H1 (cell line): ENCODE measurements around the gene LUM. TPM values are rescaled to one million over a fixed set of nuclear protein-coding genes. Genes with fewer than 3 reads are reported as not detected.

Source experiments
- CTCF ChIA-PET: fragments of 300-600 bp; sonication (Branson Sonifier 250); formaldehyde crosslinking; loops from one replicate; lab custom pipeline; 2021; ENCODE audit not compliant: partially characterized antibody; lab: Charles Lee
- POLR2A ChIA-PET: fragments of 300-600 bp; sonication (Branson Sonifier 250); formaldehyde crosslinking; loops from one replicate; lab custom pipeline; 2021; ENCODE audit warnings: inconsistent platforms; ENCODE audit not compliant: partially characterized antibody; lab: Charles Lee
- DNase-seq, 2 experiments: peaks; one replicate each; pipeline versions ENCODE4 v3.0.0 to v3.0.0-alpha.2; 2010 to 2022; ENCODE audit warnings: low spot score in 2 of 2, low read depth in 1 of 2, mixed read lengths in 1 of 2
- FAIRE-seq: peaks from 2 replicates; lab custom pipeline; 2011; peaks lifted over from hg19 to GRCh38; lab: Jason Lieb, UNC
- H2AFZ ChIP-seq: 2 replicates; pipeline ENCODE4 v1.8.1; 2012; ENCODE audit warnings: low read length, inconsistent platforms
- H2AK5ac ChIP-seq: 2 replicates; pipeline ENCODE4 v1.6.1; 2013; ENCODE audit warnings: low read depth, low read length
- H2BK120ac ChIP-seq: replicated peaks from 2 replicates; pipeline ENCODE3; 2013; ENCODE audit warnings: low read depth, low read length, inconsistent platforms
- H2BK12ac ChIP-seq: 2 replicates; pipeline ENCODE4 v1.6.1; 2013; ENCODE audit warnings: low read depth, low read length
- H2BK15ac ChIP-seq: 2 replicates; pipeline ENCODE4 v1.6.1; 2013; ENCODE audit warnings: low read length
- H2BK20ac ChIP-seq: 2 replicates; pipeline ENCODE4 v1.6.1; 2013; ENCODE audit warnings: low read length
- H2BK5ac ChIP-seq: 2 replicates; pipeline ENCODE4 v1.6.1; 2013; ENCODE audit warnings: low read depth, low read length
- H3K14ac ChIP-seq: 2 replicates; pipeline ENCODE4 v1.6.1; 2013; ENCODE audit warnings: inconsistent platforms; ENCODE audit not compliant: insufficient read length
- H3K18ac ChIP-seq: 2 replicates; pipeline ENCODE4 v1.6.1; 2013; ENCODE audit warnings: low read length; ENCODE audit errors: extremely low read depth
- H3K23ac ChIP-seq: 2 replicates; pipeline ENCODE4 v1.6.1; 2013; ENCODE audit warnings: inconsistent platforms; ENCODE audit not compliant: insufficient read length
- H3K23me2 ChIP-seq: 2 replicates; pipeline ENCODE4 v1.6.1; 2013; ENCODE audit warnings: low read depth, low read length
- H3K27ac ChIP-seq: 2 replicates; pipeline ENCODE4 v1.6.1; 2011; ENCODE audit warnings: low read depth, low read length, inconsistent platforms
- H3K27me3 ChIP-seq, 4 experiments: replicated peaks in 1 of 4; 1 replicate in 1 of 4; 2 replicates in 3 of 4; pipeline versions ENCODE4 v1.6.1 to v1.8.1; 2011 to 2013; ENCODE audit warnings: low read length in 3 of 4, mild to moderate bottlenecking in 3 of 4, inconsistent platforms in 2 of 4, mixed read lengths in 2 of 4, moderate library complexity in 1 of 4; ENCODE audit not compliant: control insufficient read depth in 3 of 4, insufficient read depth in 3 of 4; ENCODE audit errors: extremely low read depth in 1 of 4
- H3K36me3 ChIP-seq, 4 experiments: 2 replicates each; pipeline versions ENCODE4 v1.6.1 to v1.8.1; 2011 to 2013; ENCODE audit warnings: mild to moderate bottlenecking in 4 of 4, low read length in 3 of 4, moderate library complexity in 2 of 4, control low read depth in 1 of 4, inconsistent platforms in 1 of 4; ENCODE audit not compliant: insufficient read depth in 4 of 4, control insufficient read depth in 2 of 4
- H3K4ac ChIP-seq: replicated peaks from 2 replicates; pipeline ENCODE3; 2013; ENCODE audit warnings: low read length, low read depth, mixed read lengths, inconsistent platforms; ENCODE audit not compliant: insufficient read length
- H3K4me1 ChIP-seq, 4 experiments: replicated peaks in 1 of 4; 1 replicate in 1 of 4; 2 replicates in 3 of 4; pipeline versions ENCODE4 v1.6.1 to v1.8.1; 2011 to 2013; ENCODE audit warnings: low read length in 3 of 4, inconsistent platforms in 2 of 4, mixed read lengths in 1 of 4; ENCODE audit not compliant: insufficient read depth in 4 of 4, control insufficient read depth in 3 of 4
- H3K4me2 ChIP-seq, 2 experiments: 2 replicates each; pipeline versions ENCODE4 v1.6.1 to v1.8.1; 2011 to 2013; ENCODE audit warnings: low read depth in 2 of 2, low read length in 2 of 2, control low read depth in 1 of 2, inconsistent platforms in 1 of 2, mild to moderate bottlenecking in 1 of 2; ENCODE audit not compliant: insufficient read depth in 1 of 2
- H3K4me3 ChIP-seq, 4 experiments: fragments of 200-600, 300-600 bp in 1 of 4; sonication (generic), shearing (Covaris generic), sonication (Bioruptor Twin) in 1 of 4; 2 replicates each; pipeline versions ENCODE4 v1.5.1 to v1.8.1; 2011 to 2016; ENCODE audit warnings: low read length in 4 of 4, low read depth in 3 of 4, control low read depth in 2 of 4, inconsistent platforms in 2 of 4, mild to moderate bottlenecking in 2 of 4, mixed read lengths in 1 of 4, moderate library complexity in 1 of 4; ENCODE audit not compliant: insufficient read depth in 2 of 4; ENCODE audit errors: extremely low read depth in 1 of 4
- H3K56ac ChIP-seq: replicated peaks from 2 replicates; pipeline ENCODE3; 2013; ENCODE audit warnings: low read depth, mild to moderate bottlenecking, mixed read lengths, low read length, inconsistent platforms; ENCODE audit not compliant: insufficient read length
- H3K79me1 ChIP-seq: 2 replicates; pipeline ENCODE4 v1.6.1; 2013; ENCODE audit warnings: low read depth, low read length, control low read depth
- H3K79me2 ChIP-seq, 2 experiments: 2 replicates each; pipeline versions ENCODE4 v1.6.1 to v1.8.1; 2012 to 2013; ENCODE audit warnings: low read length in 2 of 2, mild to moderate bottlenecking in 2 of 2, inconsistent platforms in 1 of 2; ENCODE audit not compliant: insufficient read depth in 2 of 2, control insufficient read depth in 1 of 2
- H3K9ac ChIP-seq, 4 experiments: replicated peaks in 1 of 4; 1 replicate in 1 of 4; 2 replicates in 3 of 4; pipeline versions ENCODE4 v1.6.1 to v1.8.1; 2011 to 2013; ENCODE audit warnings: low read depth in 3 of 4, low read length in 3 of 4, control low read depth in 2 of 4, mild to moderate bottlenecking in 2 of 4, moderate library complexity in 2 of 4, inconsistent platforms in 1 of 4; ENCODE audit errors: extremely low read depth in 1 of 4
- H3K9me3 ChIP-seq, 2 experiments: 2 replicates each; pipeline versions ENCODE4 v1.6.1 to v1.8.1; 2012 to 2013; ENCODE audit warnings: mild to moderate bottlenecking in 2 of 2, moderate library complexity in 2 of 2, control low read depth in 1 of 2, inconsistent platforms in 1 of 2, low read depth in 1 of 2, low read length in 1 of 2, mixed read lengths in 1 of 2; ENCODE audit not compliant: insufficient read depth in 2 of 2
- H4K20me1 ChIP-seq, 2 experiments: replicated peaks in 1 of 2; 2 replicates each; pipeline versions ENCODE3 to v1.8.1; 2011 to 2013; ENCODE audit warnings: inconsistent platforms in 2 of 2, low read length in 2 of 2, mild to moderate bottlenecking in 1 of 2; ENCODE audit not compliant: insufficient read depth in 2 of 2, control insufficient read depth in 1 of 2
- H4K5ac ChIP-seq: 2 replicates; pipeline ENCODE4 v1.6.1; 2013; ENCODE audit warnings: low read length, low read depth, mixed read lengths, inconsistent platforms; ENCODE audit not compliant: insufficient read length
- H4K8ac ChIP-seq: 2 replicates; pipeline ENCODE4 v1.8.0; 2013; ENCODE audit warnings: mild to moderate bottlenecking, moderate library complexity, low read length, inconsistent platforms; ENCODE audit not compliant: insufficient read depth; ENCODE audit errors: extremely low read depth
- H4K91ac ChIP-seq: replicated peaks from 2 replicates; pipeline ENCODE3; 2013; ENCODE audit warnings: low read length, mixed read lengths, inconsistent platforms; ENCODE audit not compliant: insufficient read length
- BCL11A ChIP-seq, 2 experiments: IDR thresholded peaks; one replicate each; pipeline ENCODE4 v1.6.1; 2011; ENCODE audit warnings: low read depth in 2 of 2, low read length in 2 of 2, mild to moderate bottlenecking in 2 of 2
- CBX5 ChIP-seq: fragments of 300-800, 300-1000 bp; sonication (generic); IDR thresholded peaks from 2 replicates; pipeline ENCODE4 v1.7.1; 2016; ENCODE audit warnings: antibody characterized with exemption, low read length, low read depth
- CHD1 ChIP-seq: IDR thresholded peaks from 2 replicates; pipeline ENCODE4 v1.6.1; 2012; ENCODE audit warnings: low read depth, low read length, improper control_type of control experiment
- CHD2 ChIP-seq: IDR thresholded peaks from 2 replicates; pipeline ENCODE4 v1.6.1; 2012; ENCODE audit warnings: low read length, improper control_type of control experiment
- JUND ChIP-seq: IDR thresholded peaks from 2 replicates; pipeline ENCODE4 v1.6.1; 2011; ENCODE audit warnings: mild to moderate bottlenecking, improper control_type of control experiment, low read length
- KDM5A ChIP-seq: fragments of 200-600 bp; IDR thresholded peaks from 2 replicates; pipeline ENCODE4 v1.7.1; 2012; ENCODE audit warnings: mild to moderate bottlenecking, low read length, inconsistent platforms, mixed read lengths
- RXRA ChIP-seq: IDR thresholded peaks from 2 replicates; pipeline ENCODE4 v1.6.1; 2011; ENCODE audit warnings: low read depth, mild to moderate bottlenecking, low read length, moderate library complexity; ENCODE audit not compliant: insufficient read depth
- SAP30 ChIP-seq: fragments of 300-600 bp; sonication (generic); IDR thresholded peaks from 2 replicates; pipeline ENCODE4 v1.7.1; 2012; ENCODE audit warnings: low read length, moderate library complexity, mild to moderate bottlenecking, inconsistent platforms; ENCODE audit not compliant: insufficient read depth, insufficient replicate concordance
- SIN3A ChIP-seq, 2 experiments: IDR thresholded peaks in 1 of 2; conservative IDR thresholded peaks in 1 of 2; 2 replicates each; pipeline ENCODE4 v1.6.1; 2011 to 2012; ENCODE audit warnings: low read length in 2 of 2, improper control_type of control experiment in 1 of 2, low read depth in 1 of 2, mild to moderate bottlenecking in 1 of 2
- SP1 ChIP-seq: IDR thresholded peaks from 2 replicates; pipeline ENCODE4 v1.6.1; 2011; ENCODE audit warnings: low read depth, low read length
- TEAD4 ChIP-seq: IDR thresholded peaks from 2 replicates; pipeline ENCODE4 v1.6.1; 2012; ENCODE audit warnings: low read depth, low read length, inconsistent platforms, mixed read lengths
- YY1 ChIP-seq: IDR thresholded peaks from 2 replicates; pipeline ENCODE4 v1.6.1; 2011; ENCODE audit warnings: low read depth, mild to moderate bottlenecking, low read length
- polyA plus RNA-seq, 7 experiments: library from polyadenylated mRNA; depleted of rRNA in 3 of 7; stranded (reverse) in 5 of 7; unstranded in 2 of 7; fragments of >200 nt in 5 of 7; fragments of 200-250 nt in 2 of 7; gene quantifications; 1 replicate in 5 of 7; 2 replicates in 1 of 7; 4 replicates in 1 of 7; pipeline versions ENCODE4 v1.2.1 to v1.2.3, GENCODE V29; 2011 to 2013; ENCODE audit warnings: missing spikeins in 2 of 7, mixed read lengths in 2 of 7
- total RNA-seq: library from RNA; stranded (reverse); fragmentation: NEBNext Ultra II Directional; extraction: Animal tissue kit (Norgen Biotek cat#: 25700); gene quantifications from 2 replicates; pipeline ENCODE4 v1.2.1, GENCODE V29; 2021

LUM gene
- total and polyA plus RNA-seq, 2 of the 8 experiments (the other 6 are each of a cell fraction or from before 2014, with no cell fraction given), result not detected

GRCh38 chr12:91094032-91094662 lies 17.1 kb downstream of the LUM start:
- Histone ChIP-seq H4K91ac (no peak overlapping the region), H3K36me3 (no peaks in the 10 kb centered on the region), H2AFZ (no peak overlapping the region), H3K27ac (no peak overlapping the region), H2BK15ac (no peak overlapping the region), H3K27me3 (no peaks in the 10 kb centered on the region), H2BK20ac (no peak overlapping the region), H2BK12ac (no peak overlapping the region), H4K20me1 (no peaks in the 10 kb centered on the region), H4K8ac (no peak overlapping the region), H3K14ac (no peak overlapping the region), H3K79me2 (no peaks in the 10 kb centered on the region), H3K4ac (no peak overlapping the region), H3K9ac (no peak overlapping the region), H2BK5ac (no peak overlapping the region), H3K4me1 (no peaks in the 10 kb centered on the region), H3K23ac (no peak overlapping the region), H3K4me3 (no peak overlapping the region), H3K23me2 (no peaks in the 10 kb centered on the region), H3K9me3 (peaks cover 0 to 4% of the 10 kb centered on the region in 2 experiments; a peak in 1 of 4 replicates), H3K18ac (no peak overlapping the region), H2AK5ac (no peak overlapping the region), H4K5ac (no peak overlapping the region), H3K79me1 (no peaks in the 10 kb centered on the region), H2BK120ac (no peak overlapping the region), H3K56ac (no peak overlapping the region), H3K4me2 (no peak overlapping the region)
- FAIRE-seq, result no peak
- POLR2A ChIA-PET, result no interaction called here
- TF ChIP-seq BCL11A (IDR thresholded peaks at IDR 0.05; ENCODE audit: low read depth in 2 of 2, low read length in 2 of 2), result no peak
- TF ChIP-seq RXRA, result no peak
- TF ChIP-seq SP1, result no peak
- no peak for TF ChIP-seq SIN3A (conservative IDR thresholded peaks at IDR 0.05 in 1 of 2, IDR thresholded peaks at IDR 0.05 in 1 of 2; ENCODE audit: low read depth in 1 of 2, low read length in 2 of 2)
- no peak for TF ChIP-seq KDM5A
- TF ChIP-seq TEAD4, result no peak
- TF ChIP-seq CHD2, result no peak
- no peak for TF ChIP-seq YY1
- TF ChIP-seq CHD1, result no peak
- no peak for TF ChIP-seq CBX5
- TF ChIP-seq JUND, result no peak
- TF ChIP-seq SAP30, result no peak
- CTCF ChIA-PET, result interaction anchor here (3.4 kb wide), 1 partner anchor 14 kb away, joined by 15 read pairs; no protein-coding TSS in a partner anchor
- DNase-seq, result no peak
